GM18511 (cell line): ENCODE data around the gene ETNK2.

Experiments used
- ATAC-seq: cut with Tn5 transposase; IDR thresholded peaks from one replicate; pipeline ENCODE4 v1.9.1; 2021; ENCODE audit warnings: mild to moderate bottlenecking, moderate library complexity; ENCODE audit not compliant: unreplicated experiment

The ETNK2 gene

DNA sequence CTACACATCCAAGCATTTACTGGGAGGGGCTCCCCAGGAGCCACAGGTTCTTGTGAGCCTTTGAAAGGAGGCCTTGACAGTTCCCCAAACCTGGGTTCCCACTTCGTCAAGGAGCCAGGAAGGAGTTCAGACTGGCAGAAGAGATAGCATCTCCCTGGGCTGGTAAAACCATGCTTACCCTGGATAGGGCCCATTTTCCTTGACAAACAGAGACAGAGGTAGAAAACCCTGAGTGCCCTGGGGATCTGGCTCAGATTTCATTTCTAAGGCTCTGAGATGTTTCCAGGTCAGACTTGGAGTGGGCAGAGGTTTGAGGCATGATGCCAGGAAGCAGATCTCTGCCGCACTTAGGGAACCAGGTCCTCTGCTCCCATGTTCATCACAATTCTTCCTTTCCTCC is 2.7 kb downstream of the ETNK2 start:
- no peak for ATAC-seq

DNA sequence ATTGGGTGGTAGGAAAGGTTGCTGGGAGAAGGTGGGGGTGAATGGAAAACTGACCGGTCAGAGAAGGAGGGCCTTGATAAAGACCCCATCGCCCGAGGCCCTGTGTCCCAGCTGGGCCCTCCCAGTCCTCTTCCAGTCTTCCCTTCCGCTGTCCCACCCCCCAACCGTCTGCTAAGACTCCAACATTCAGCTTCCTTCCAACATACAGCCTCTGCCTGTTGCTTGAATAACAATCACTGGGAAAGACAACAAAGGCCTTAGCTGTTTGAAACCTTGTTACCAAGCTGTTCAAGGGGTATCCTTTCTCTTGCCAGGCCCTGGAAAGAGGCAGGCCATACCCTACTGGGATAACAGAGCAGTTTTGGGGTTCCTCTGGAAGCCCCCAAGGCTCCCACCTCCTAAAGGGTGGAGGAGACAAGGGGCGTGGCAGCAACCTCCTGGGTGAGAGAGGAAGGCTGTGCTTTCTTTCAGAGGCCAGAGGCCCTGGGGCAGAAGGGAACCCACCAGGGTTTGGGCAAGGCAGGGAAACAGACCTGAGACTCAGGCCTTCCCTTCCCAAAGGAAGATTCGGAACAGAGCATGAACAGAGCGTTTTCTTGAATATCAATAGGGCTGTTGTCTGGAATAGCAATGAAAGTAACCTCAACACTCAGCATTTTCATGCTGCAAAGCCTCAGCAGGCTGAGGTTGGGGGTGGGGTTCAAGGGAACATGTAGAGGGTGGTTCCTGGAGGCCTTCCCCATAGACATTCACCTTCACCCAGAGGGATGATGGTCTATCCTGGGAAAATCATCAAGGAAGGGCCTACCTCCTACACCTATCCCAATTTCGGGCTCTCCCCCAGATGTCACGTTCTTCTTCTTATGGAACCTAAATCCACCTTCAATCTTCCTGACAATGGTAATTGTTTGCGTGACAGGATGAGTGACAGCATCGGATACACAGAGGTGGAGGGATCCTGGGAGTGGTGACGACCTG is 4.1 kb downstream of the ETNK2 start:
- ATAC-seq: no peak

DNA sequence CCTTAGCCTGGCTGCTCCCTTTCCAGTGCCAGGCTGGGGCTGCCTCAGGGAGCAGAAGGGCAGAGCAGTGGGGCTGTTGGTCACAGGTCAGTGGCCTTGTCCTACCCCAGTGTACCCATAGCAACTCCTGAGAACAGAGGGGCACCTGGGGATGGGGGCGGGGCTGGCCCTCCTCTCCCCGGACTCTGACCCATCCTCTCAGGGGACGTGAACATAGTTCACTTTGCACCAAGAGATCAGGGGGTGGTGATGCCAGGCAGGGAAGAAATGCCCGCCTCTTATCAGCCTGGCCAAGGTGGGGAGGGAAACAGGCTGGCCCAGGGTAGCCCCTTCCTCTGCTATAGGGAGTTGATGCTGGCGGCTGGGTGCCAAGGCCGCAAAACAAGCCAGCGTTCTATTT is 4.9 kb downstream of the ETNK2 start:
- no peak for ATAC-seq

DNA sequence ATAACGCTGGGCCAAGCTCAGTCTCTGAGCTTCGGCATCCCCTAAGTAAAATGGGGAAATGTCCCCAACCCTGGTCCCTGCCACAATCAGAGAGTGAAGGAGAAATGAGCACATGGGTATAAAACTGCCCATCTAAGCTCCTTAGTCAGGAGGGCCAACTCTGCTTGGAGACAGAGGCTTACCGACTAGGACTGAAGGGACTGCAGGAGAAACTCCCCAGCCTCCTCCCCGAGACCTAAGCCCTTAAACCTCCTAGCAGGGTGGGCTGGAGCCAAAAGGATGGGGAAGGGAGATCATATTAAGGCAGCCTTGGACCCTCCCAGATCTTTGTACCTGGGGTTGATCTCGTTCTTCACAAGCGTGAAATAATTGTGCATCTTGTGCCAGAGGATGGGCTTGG is 5.5 kb downstream of the ETNK2 start:
- ATAC-seq: no peak

DNA sequence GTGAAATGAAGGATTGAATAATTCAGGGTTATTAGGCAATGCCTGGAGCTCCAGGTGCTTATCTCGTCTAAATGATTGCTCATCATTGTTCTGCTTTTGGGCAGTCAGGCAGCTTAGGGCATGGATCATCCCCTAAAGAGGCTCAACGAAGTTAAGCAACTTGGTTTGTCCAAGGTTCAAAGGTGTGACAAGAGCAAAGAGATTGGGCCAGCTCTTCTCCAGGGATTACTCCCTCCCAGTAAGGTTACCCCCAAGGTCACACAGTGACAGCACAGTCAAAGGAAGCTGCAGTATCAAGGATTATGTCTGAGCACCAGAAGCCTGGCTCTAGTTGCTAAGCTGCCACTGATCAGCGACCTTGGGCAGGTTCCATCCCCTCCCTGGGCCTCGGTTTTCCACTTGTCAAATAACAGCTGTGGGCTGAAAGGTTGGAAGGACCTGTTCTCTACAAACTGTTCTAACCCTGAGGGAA is 6.8 kb downstream of the ETNK2 start:
- no peak for ATAC-seq

DNA sequence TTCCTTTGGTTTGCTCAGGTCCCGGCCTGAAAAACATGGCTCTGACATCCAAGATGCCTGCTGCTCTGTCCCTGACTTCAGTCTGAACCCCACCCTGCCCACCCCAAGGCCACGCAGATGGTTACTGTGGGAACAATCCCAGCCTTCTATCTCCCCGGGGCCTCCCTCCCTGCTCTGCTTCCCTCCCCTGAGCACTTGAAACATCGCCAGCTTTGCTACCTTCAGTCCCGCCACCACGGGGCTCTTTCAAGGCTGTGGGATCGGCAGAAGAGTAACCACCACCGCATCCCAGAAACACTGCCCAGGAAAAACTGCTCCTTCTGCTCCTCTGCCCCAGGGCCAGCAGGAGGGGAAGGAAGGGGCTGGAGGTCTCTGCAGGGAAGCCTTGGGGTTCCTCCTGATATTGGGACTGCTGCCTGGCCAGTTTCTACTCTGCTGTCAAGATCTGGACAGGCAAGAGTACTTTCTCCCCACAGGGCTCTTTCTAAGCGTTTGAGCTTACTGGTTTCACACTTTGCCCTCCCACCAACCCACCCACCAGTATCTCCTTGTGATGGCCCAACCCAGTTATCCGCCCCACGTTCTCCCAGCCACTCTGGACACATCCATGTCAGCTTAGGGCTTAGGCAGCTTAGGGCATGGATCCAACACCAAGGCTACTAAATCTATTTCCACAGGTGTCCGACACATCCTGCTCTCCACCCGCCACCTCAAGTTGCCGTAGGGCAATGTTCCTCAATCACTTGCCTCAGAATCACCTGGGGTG is 8.4 kb downstream of the ETNK2 start:
- no peak for ATAC-seq

DNA sequence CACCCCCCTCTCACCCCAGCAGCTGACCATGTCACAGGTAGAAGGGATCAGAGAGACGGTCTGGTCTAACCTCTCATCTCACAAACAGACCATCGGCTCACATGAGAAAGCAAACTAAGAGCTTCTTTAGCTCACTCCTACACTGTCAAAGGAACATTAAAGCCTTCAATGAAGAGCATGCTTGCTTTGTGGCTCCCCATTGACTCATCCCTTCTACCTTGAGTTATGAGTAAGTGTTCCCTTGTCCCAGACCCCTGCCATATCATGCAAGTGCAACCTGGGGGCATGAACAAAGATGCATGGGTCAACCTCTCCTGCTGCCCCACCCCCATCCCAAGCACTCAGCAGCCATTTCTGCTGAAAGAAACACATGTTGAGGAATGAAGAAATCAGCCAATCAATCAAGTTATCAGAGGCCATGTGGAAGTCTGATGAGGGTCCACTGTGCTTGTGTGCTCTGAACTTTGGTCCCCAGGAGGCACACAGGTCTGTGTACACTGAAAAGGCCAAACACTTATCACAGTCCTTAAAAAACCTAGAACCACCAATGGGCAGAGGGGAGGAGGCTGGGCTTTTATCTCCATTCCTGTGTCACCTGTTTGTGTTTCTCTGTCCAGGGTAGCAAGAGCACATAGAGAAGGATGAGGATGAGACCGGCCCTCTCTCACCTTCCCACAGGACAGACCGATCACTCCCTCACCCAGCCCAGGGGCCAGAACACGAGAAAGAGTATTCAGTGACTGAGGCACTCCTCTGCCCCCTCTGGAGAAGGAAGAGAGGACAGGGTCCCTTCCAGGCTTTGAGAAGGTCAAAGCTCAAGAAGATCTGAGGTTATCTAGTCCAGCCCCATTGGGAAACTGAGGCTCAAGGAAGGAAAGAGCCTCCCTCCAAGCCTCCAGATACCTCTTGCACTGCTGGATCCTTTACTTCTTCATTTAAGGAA is 9.5 kb downstream of the ETNK2 start:
- no peak for ATAC-seq

DNA sequence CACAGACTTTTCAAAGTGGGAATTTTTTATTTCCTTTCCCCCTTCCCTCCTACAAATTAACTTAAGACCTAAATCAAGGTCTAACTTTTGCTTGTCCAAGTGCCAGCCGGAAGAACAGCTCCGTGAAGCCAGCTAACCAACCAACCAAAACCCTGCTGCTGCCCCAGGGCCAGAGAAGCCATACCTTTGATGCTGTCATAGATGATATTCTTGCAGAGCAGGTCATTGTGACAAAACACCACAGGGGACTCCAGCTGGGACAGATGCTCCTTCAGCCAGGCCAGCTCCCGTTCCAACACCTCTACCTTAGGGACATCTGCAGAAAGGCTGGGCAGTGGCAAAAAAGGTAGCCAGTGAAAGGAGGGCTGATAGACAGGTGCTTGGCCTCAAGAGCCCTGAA is 10.7 kb downstream of the ETNK2 start:
- ATAC-seq: no peak

DNA sequence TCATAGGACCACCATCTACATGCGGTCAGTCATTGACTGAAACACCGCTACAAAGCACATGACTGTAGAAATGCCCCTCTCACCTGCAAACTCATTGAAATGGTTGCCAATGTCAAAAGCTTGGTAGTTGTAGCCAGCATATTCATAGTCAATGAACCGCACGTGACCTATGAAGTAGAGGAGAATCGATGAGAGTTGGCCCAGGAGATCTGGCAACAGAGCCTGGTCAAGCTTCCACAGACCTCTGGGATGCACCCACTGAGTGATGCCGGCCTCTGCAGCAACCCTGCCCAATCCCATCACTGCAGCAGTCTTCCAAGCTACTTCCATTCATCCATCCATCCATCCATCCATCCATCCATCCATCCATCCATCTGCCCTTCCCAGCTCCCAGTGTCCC is 11.9 kb downstream of the ETNK2 start:
- no peak for ATAC-seq

DNA sequence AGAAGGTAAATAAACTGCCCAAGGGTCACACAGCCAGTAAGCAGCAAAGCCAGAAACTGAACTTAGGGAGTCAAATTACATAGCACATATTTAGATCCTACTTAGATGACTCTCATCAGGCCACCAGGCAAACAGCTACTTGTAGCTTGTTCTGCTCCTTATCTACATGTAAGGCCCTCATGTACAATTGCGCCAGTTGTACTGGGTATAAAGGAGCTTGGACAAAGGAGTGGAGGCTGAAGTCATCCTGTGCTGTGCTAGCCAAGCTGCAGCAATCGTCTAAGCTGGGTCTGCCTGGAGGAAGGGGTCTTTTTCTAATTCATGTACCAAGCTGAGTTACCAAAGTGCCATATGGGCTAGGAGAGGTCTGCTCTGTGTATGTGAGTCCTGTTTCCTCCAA is 12.8 kb downstream of the ETNK2 start:
- ATAC-seq: no peak

DNA sequence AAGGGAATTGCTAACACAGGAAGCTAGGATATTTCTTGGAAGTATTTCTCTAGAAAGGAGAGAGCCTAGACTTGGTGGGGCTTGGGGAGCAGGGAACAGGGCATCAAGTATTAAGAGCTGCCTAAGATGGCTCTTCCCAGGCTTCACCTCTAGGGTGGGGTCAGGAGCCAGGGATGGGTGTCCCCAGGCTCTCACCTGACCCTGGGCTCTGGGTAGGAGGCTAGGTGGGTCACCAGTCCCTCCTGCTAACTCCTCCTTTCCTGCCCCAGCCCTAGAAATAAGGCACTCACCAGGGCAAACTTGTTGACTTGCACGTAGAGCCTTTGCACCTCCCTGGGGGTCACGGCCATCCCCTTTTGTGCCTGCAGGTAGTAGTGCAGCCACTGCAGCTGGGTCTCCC is 15.0 kb downstream of the ETNK2 start:
- ATAC-seq: no peak

DNA sequence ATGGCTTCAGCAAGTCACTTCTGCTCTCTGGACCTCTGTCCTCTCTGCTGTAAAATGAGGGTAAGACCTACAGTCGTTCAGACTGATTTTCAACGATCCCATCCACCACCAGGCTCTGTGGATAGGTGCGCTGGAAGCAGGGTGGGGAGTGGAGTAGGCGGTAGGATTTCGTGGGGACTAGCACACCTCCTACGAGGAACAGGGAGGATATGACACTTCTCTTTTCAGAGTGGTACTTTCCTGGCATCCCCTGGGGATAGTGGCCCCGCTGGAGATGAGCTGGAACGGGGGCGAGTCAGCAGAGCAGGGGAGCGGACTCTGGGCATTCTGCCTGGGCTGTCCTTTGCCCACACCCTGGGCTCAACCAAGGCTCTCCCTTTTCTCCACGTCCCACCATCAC is 17.7 kb downstream of the ETNK2 start:
- no peak for ATAC-seq

DNA sequence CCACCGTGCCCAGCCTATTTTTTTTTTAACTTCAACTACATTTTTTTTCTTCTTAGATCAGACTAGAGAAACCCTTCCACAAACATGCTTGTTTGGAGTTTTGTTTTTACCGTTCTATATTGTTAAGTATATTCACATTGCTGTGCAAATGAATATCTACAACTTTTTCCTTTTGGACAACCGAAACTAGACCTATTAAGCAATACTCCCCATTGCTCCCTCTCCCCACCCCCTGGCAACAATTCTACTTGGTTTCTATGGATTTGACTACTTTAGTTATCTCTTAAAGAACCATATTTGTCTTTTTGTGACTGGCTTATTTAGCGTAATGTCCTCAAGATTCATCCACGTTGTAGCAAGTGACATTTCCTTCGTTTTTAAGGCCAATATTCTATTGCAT is 19.1 kb downstream of the ETNK2 start:
- ATAC-seq: no peak

DNA sequence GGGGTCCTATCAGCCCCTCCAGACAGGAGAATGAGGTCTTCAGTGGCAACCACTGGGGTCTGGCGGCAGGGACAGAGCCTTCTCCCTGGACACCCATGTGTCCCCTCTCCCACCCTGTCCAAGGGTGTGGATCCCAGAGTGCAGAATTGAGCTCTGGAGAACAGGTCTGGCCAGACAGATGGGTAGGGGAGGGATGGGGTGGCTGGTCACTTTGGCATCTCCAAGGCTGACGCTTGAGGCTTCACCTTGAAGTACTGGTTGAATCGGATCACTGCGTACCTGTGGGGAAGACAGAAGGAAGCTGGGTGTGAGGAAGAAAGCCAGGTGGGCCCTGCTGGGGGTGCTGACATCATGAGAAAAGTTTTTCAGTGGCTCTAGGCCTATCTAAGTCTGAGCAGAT is 19.9 kb downstream of the ETNK2 start:
- ATAC-seq: no peak

DNA sequence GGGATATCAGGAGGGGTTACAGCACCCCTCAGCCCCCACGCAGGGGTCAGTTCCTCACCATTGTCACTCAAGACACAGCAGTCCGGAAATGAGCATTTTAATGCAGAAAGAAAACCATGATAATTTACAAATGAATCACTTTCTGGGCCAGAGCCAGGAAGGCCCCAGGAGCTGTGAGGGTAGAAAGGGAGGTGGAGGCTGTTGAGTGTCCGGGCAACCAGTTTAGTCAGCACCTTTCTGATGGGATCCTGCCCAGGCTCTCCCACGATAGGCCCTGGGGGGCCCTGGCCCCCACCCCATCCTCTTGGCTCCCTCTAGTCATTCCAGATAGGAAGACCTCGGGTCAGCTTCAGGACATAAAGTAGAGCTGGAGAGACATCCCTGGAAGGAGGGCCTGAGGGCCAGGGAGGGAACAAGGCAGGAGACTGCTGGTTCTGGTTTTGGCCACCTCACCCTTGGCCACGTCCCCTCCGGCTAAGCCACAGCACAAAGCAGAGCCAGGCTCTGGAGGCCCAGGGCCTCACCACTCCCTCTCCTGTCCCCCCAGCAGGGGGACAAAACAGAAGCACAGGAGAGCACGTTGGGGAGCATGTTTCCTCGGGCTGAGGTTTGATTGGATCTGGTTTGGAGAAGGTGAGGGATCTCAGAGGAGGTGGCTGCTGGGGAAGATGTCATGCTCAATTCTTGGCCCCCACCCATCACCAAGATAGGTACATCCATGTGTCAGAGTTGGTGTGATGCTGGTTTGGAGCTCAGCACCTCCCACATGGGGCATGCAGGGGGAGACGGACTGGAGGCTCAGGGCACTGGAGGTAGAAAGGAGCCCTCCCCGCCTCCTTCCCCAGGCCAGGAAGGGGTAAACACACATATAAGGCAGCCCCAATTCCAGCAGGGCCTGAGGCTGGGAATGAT is 20.6 kb downstream of the ETNK2 start:
- ATAC-seq: no peak

DNA sequence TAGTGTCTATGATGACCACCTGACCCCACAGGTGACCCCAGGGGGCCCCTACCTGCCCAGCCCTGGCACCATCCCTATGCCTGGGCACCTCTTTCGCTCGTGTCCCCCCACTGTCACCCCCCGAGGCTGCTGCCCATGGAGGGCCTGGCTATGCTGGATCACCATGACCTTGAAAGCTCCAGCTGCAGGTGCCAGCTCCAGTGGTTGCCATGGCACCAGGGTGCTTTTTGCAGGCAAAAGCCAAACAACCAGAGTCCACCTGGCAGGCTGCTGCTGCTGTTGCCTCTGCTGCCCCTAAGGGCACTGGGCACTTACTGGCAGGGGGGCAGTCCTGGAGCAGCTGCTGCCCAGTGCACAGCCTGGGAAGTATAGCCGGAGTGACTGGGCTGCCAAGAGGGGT is 21.7 kb downstream of the ETNK2 start:
- no peak for ATAC-seq

DNA sequence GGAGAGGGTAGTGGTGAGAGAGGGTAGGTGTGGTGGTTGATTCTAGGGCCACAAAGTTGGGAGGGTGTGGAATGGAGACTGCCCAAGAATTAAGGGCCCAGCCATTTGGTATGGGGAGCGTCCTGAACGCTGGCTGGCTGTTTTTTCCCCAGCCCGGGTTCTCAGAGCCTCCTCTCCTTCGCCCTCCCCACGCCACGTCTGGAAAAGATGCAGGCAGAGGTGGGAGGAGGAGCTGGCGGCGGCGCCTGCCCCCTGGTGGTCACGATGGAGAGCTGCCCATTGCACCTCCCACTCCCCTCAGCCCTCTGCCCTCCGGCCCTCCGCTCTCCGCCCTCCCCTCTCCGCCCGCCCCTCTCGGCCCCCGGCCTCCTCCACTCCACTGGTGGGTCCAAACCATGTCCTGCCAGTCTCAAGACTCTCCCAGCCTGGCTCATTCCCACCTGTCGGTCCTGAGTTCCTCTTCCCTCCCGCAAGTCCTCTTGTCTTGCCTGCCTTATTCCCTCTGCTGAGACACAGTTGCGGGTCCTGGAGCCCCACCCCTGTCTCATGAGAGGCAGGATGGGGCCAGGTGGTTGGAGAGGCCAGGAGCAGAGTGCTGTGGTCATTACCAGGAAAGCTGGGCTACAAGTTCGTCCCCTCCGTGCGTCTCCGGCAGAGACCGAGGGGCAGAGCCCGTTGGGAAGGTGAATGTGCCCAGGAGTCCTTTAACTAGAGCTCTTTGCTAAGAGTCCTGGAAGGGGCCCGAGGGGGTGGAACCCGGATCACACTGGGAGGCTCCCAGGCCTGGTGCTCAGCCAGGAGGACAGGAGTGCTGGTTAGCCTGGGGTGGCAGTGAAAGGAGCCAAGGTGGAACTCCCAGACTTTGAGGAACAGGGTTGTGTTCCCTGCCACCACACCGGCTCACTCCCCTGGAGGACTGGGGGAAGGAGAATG is 22.6 kb downstream of the ETNK2 start:
- peak; percentile 48 for ATAC-seq

DNA sequence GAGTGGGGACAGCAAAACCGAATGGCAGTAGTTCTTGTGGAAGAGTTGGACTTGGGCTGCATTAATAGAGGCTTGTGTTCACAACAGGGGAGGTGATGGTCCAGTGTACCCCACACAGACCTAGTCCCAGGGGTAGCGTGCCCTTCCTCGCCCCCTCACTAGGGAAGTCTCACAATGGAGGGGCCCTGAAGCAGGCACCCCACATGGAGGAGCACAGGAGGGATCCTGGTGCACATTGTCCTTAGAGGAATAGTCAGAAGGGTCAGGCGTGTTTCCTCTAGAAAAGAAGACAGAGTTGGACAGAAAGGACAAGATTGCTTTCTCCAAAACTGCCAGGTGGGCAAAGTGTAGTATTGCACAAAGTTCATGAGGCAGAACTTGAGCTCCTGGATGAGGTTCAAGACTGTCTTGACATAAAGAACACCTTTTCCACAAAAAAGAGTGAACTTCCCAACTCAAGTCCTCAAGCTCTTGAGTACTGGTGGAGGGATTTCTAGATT is 23.3 kb downstream of the ETNK2 start:
- ATAC-seq: no peak
